ES-I3 (cell line): Measurements from ENCODE around the gene CCDC91.
"Not testable (repeated sequence)": the region's sequence is repeated elsewhere in the genome, so short reads cannot be mapped to it uniquely, and the experiment has no call there.

Experiments
- H3K36me3 ChIP-seq: 2 replicates; pipeline ENCODE4 v1.6.1; 2013; ENCODE audit warnings: mild to moderate bottlenecking, low read length, control low read depth, moderate library complexity; ENCODE audit not compliant: insufficient read depth
- H3K4me1 ChIP-seq: 2 replicates; pipeline ENCODE4 v1.6.1; 2013; ENCODE audit warnings: mild to moderate bottlenecking, control low read depth, low read length; ENCODE audit not compliant: insufficient read depth
- H3K9ac ChIP-seq: 2 replicates; pipeline ENCODE4 v1.6.1; 2013; ENCODE audit warnings: low read depth, mild to moderate bottlenecking, low read length, moderate library complexity
- H3K9me3 ChIP-seq: 2 replicates; pipeline ENCODE4 v1.6.1; 2013; ENCODE audit warnings: mild to moderate bottlenecking, low read length, moderate library complexity; ENCODE audit not compliant: control insufficient read depth, insufficient read depth

The CCDC91 gene

DNA sequence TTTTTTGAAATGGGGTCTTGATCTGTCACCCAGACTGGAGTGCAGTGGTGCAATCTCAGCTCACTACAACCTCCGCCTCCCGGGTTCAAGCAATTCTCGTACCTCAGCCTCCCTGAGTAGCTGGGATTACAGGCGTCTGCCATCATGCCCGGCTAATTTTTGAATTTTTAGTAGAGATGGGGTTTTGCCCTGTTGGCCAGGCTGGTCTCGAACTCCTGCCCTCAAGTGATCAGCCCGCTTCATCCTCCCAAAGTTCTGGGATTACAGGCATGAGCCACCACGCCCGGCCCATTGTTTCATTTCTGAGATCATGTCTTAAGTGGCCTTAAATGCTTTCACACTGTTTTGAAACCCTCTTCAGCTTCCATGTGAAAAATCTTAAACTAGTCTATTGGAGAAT lies 281.5 kb downstream of the CCDC91 start:
- not testable (repeated sequence) for H3K9me3 ChIP-seq, H3K36me3 ChIP-seq, H3K4me1 ChIP-seq, H3K9ac ChIP-seq

- H3K4me1 ChIP-seq, H3K9me3 ChIP-seq, H3K9ac ChIP-seq, H3K36me3 ChIP-seq: not testable (repeated sequence)
Measured at GRCh38 chr12:28476206-28476605, 285.9 kb downstream of the CCDC91 start.

- H3K9ac ChIP-seq, H3K36me3 ChIP-seq, H3K4me1 ChIP-seq, H3K9me3 ChIP-seq: not testable (repeated sequence)
Measured at GRCh38 chr12:28479097-28479496, 288.8 kb downstream of the CCDC91 start.

- H3K9ac ChIP-seq = no peak overlapping the region
- no peaks in the 10 kb centered on the region for H3K36me3 ChIP-seq
- no peaks in the 10 kb centered on the region for H3K4me1 ChIP-seq
- no peaks in the 10 kb centered on the region for H3K9me3 ChIP-seq
Measured at GRCh38 chr12:28479683-28480082, 289.4 kb downstream of the CCDC91 start.

GRCh38 chr12:28484156-28484555 lies 293.9 kb downstream of the CCDC91 start:
- no peaks in the 10 kb centered on the region for H3K9me3 ChIP-seq
- peaks cover 5% of the 10 kb centered on the region; the same call in 1 of the 2 replicates for H3K4me1 ChIP-seq
- H3K36me3 ChIP-seq = no peaks in the 10 kb centered on the region
- H3K9ac ChIP-seq = no peak overlapping the region

DNA sequence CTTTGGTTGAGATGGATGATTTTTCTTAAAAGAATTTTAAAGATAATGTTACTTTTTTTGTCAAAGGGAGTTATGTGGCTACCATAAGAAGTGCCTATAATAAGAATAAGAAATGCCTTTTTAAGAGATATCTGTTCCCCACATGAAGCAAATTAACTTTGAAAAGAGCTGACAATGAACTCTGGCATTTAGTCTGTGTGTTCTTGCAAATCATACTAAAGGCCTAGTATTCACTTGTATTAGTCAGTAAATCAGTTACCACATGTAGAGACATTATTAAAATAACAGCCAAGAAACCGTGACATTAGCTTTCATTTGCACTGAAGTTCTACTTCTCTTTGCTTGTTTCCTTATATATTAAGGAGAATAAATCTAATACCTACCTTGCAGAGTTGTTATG lies 296.3 kb downstream of the CCDC91 start:
- no peaks in the 10 kb centered on the region for H3K36me3 ChIP-seq
- H3K9ac ChIP-seq = no peak overlapping the region
- no peaks in the 10 kb centered on the region for H3K9me3 ChIP-seq
- H3K4me1 ChIP-seq = peaks cover 5% of the 10 kb centered on the region; the same call in 1 of the 2 replicates

DNA sequence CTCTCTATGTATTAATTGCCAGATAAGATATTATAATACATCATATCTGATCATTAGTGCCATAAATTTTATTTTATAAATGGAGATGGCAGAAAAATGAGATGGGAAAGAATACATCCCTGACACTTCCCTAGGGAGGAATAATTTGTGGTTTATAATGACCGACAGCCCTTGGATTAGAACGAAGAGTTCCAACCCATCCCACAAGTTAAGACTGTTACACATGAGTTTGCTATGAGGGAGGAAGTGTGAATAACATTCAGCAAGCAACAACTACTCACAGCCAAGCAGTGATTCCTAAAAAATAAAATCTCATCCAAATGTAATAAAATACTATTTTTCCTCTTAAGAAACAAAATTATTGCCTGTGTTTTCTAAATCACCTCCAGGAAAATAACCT lies 299.0 kb downstream of the CCDC91 start:
- Histone ChIP-seq H3K9me3 (no peaks in the 10 kb centered on the region), H3K36me3 (no peaks in the 10 kb centered on the region), H3K9ac (no peak overlapping the region), H3K4me1 (peaks cover 5% of the 10 kb centered on the region; the same call in 1 of the 2 replicates)

- no peaks in the 10 kb centered on the region for H3K36me3 ChIP-seq
- H3K9me3 ChIP-seq = no peaks in the 10 kb centered on the region
- H3K4me1 ChIP-seq = peaks cover 9% of the 10 kb centered on the region; the same call in 1 of the 2 replicates
- no peak overlapping the region for H3K9ac ChIP-seq
Measured at GRCh38 chr12:28497889-28498411, 307.7 kb downstream of the CCDC91 start.

- H3K9ac ChIP-seq = no peak overlapping the region
- H3K9me3 ChIP-seq = no peaks in the 10 kb centered on the region
- H3K4me1 ChIP-seq = peaks cover 9% of the 10 kb centered on the region; the same call in 1 of the 2 replicates
- H3K36me3 ChIP-seq = no peaks in the 10 kb centered on the region
Measured at GRCh38 chr12:28498850-28499249, 308.6 kb downstream of the CCDC91 start.

GRCh38 chr12:28500373-28501024 lies 310.2 kb downstream of the CCDC91 start:
- H3K36me3 ChIP-seq = no peaks in the 10 kb centered on the region

DNA sequence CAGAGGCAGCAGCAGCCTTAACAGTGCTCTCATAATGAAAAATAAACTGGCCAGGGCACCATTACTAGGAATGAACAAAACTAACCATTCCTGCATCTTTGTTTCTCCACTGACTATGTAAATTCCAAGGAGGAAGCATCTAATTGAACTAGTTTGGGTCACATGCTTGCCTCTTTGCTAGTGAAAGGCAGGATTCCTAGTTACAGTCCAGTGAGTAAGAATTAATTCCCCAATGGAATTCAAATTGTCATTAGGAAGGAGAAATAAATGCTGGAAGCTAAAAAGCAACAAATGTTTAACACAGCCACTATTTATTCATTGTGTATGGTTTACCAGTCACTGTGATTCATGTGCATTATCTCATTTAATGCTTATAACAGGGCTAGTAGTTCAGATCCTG lies 316.0 kb downstream of the CCDC91 start:
- H3K9ac ChIP-seq = no peak overlapping the region
- H3K4me1 ChIP-seq = peaks cover 7% of the 10 kb centered on the region; the same call in 1 of the 2 replicates
- H3K36me3 ChIP-seq = no peaks in the 10 kb centered on the region
- no peaks in the 10 kb centered on the region for H3K9me3 ChIP-seq

More at GRCh38 chr12:28500373-28501024, 310.2 kb downstream of the CCDC91 start:
- Histone ChIP-seq H3K9ac (no peak overlapping the region), H3K9me3 (no peaks in the 10 kb centered on the region), H3K4me1 (peaks cover 8% of the 10 kb centered on the region; the same call in 1 of the 2 replicates)

GRCh38 chr12:28507033-28507432 lies 316.8 kb downstream of the CCDC91 start:
- Histone ChIP-seq H3K9ac (no peak overlapping the region), H3K9me3 (no peaks in the 10 kb centered on the region), H3K4me1 (peaks cover 7% of the 10 kb centered on the region; the same call in 1 of the 2 replicates), H3K36me3 (no peaks in the 10 kb centered on the region)

- no peak overlapping the region for H3K9ac ChIP-seq
- H3K4me1 ChIP-seq = peaks cover 7% of the 10 kb centered on the region; the same call in 1 of the 2 replicates
- no peaks in the 10 kb centered on the region for H3K36me3 ChIP-seq
- no peaks in the 10 kb centered on the region for H3K9me3 ChIP-seq
Measured at GRCh38 chr12:28507867-28508266, 317.6 kb downstream of the CCDC91 start.

- no peak overlapping the region for H3K9ac ChIP-seq
- no peaks in the 10 kb centered on the region for H3K4me1 ChIP-seq
- no peaks in the 10 kb centered on the region for H3K9me3 ChIP-seq
Measured at GRCh38 chr12:28512406-28512805, 322.1 kb downstream of the CCDC91 start.

GRCh38 chr12:28512876-28513275 lies 322.6 kb downstream of the CCDC91 start:
- H3K9ac ChIP-seq = no peak overlapping the region
- H3K9me3 ChIP-seq = no peaks in the 10 kb centered on the region
- H3K4me1 ChIP-seq = no peaks in the 10 kb centered on the region
- no peaks in the 10 kb centered on the region for H3K36me3 ChIP-seq

More at GRCh38 chr12:28512406-28512805, 322.1 kb downstream of the CCDC91 start:
- no peaks in the 10 kb centered on the region for H3K36me3 ChIP-seq
